Epithelial cell of esophagus (primary cell): ENCODE measurements around the gene KRTAP10-2.

Experiments
- DNase-seq: peaks from one replicate; pipeline ENCODE4 v3.0.0; 2010; ENCODE audit warnings: low read depth
- H3K4me3 ChIP-seq: 2 replicates; pipeline ENCODE4 v1.5.1; 2011; ENCODE audit warnings: mild to moderate bottlenecking, low read length, control low read depth
- TF ChIP-seq, protein P1 (sequence below): IDR thresholded peaks from 2 replicates; pipeline ENCODE4 v1.5.1; 2011; ENCODE audit warnings: low read depth, mild to moderate bottlenecking, low read length, control low read depth, inconsistent platforms; ENCODE audit not compliant: insufficient read depth; ENCODE audit errors: missing control alignments

KRTAP10-2 gene

DNA sequence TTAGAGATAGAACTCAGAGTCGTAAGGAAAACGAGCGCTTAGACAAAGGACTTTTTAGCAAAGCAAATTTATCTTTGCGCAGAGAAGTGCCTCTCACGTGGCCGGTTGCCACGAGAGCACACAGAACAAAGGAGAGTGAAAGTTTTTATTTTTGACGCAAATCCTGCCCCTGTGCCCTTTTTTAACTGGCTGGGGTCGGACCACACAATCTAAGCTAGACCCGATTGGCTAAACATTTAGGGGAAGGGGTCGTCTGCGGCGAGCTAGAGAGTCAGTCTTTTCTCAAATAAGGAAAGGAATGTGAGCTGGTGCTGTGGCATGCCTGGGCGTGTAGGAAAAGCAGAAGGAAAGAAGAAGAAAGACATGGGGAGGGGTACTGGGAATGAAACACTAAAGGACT is 2.4 kb downstream of the KRTAP10-2 start:
- H3K4me3 ChIP-seq: peak overlapping the region; percentile 18
- peak; percentile 5 for DNase-seq
- TF ChIP-seq, protein P1, sequence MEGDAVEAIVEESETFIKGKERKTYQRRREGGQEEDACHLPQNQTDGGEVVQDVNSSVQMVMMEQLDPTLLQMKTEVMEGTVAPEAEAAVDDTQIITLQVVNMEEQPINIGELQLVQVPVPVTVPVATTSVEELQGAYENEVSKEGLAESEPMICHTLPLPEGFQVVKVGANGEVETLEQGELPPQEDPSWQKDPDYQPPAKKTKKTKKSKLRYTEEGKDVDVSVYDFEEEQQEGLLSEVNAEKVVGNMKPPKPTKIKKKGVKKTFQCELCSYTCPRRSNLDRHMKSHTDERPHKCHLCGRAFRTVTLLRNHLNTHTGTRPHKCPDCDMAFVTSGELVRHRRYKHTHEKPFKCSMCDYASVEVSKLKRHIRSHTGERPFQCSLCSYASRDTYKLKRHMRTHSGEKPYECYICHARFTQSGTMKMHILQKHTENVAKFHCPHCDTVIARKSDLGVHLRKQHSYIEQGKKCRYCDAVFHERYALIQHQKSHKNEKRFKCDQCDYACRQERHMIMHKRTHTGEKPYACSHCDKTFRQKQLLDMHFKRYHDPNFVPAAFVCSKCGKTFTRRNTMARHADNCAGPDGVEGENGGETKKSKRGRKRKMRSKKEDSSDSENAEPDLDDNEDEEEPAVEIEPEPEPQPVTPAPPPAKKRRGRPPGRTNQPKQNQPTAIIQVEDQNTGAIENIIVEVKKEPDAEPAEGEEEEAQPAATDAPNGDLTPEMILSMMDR: no peak

DNA sequence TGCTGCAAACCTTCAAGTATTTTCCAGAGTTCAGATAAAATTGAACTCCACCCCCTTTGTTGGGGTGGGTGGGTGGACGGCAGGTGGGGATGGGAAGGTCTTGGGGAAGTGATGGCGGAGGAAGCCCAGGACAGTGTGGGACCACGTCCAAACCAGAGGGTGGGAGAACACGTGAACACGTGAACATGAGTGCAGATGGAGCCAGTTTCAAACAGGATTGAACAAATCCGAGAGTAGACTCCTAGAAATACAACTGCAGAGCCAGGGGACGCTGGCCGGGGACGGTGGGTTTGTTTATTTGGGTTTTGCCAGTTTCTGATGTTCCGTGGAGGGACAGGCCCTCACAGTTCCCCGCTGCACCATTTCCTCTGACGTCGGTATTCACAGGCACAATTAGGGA is 2.9 kb downstream of the KRTAP10-2 start:
- TF ChIP-seq, protein P1: no peak
- H3K4me3 ChIP-seq: no peak overlapping the region
- DNase-seq: no peak

DNA sequence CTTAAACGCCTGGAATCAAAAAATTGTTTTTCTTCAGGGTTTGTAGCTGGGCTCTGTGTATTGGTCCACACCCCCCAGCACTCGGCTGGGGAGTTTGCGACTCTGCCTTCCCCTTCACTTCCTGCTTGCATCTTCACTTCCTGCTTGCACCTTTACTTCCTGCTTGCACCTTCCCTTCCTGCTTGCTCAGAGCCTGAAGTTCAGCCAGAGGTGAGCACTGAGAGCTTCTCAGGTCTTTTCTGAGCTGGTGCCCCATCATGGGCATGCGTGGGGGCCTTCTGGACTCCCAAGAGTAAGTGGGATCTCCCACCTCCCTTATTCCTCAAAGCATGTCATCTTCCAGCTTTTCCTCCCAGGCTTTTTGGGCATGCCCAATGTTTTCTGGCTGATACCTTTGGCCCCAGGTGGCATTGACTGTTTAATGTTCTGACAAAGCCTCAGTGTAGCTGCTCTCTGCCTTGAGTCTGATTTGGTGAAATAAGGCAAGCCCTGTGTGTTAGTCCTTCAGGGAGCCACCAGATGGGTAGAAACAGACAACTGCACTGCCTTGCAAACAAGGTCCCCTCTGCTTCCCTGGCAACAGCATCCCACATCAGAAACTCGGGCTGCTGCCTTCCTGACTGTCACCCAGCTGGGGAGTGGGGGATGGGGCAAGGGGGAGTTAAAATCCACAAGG is 3.5 kb downstream of the KRTAP10-2 start:
- DNase-seq: no peak
- TF ChIP-seq, protein P1: no peak
- no peak overlapping the region for H3K4me3 ChIP-seq

DNA sequence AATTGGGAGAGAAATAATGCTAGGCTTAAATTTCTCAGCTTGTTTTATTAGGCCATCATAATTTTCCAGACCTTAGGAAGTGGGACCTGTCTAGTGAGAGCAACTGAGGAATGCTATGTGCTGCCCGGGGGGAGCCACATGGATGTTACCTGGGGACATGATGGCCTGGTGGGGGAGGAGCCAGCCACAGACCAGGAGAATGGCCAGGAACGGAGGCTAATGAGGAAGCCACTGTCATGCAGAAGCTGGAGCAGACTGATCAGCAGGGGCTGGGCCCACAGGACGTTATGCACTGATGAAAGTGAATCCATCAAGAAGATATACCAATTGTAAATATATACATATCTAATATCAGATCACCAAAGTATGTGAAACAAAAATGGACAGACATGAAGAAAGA is 6.7 kb downstream of the KRTAP10-2 start:
- no peak for DNase-seq
- H3K4me3 ChIP-seq: no peak overlapping the region
- TF ChIP-seq, protein P1: no peak

DNA sequence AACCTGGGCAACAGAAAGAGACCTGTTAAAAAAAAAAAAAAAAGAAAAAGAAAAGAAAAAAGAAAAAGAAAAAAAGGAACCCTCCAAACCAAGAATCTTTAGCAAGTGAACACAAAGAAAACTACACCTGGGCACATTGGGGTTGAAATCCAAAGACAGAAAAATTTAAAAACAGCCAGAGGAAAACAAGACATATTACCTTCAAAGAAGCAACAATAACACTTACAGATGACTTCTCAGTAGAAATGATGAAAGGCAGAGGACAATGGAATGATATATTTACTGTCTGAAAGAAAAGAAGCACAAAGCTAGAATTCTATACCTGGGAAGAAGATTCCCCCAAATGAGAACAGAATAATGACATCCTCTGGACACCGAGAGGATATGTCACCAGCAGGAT is 8.6 kb downstream of the KRTAP10-2 start:
- H3K4me3 ChIP-seq: no peak overlapping the region
- no peak for DNase-seq
- TF ChIP-seq, protein P1: no peak

DNA sequence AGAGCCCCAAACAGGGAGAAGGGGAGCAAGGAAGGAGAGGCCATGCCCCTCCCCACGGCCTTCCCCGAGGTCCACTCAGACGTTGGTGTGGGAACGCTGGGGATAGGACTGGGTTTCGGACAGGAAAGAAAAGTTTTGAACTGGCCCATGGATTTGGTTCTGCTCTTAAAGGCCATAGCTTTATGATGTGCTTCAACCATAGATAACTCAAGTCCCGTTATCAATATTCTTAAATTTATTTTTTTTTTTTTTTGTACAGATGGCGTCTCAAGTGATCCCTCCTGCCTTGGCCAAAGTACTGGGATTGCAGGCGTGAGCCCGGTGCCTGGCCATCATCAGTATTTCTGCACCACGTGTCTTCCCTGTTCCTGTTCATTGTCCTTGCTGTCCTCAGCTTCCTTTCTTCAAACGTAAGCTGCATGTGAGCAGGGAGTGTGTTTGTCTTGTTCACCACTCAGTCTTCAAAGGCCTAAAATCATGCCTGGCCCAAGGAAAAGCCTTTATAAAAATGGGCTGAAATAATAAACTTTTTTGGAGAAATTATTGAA is 10.5 kb downstream of the KRTAP10-2 start:
- TF ChIP-seq, protein P1: no peak
- no peak for DNase-seq
- no peak overlapping the region for H3K4me3 ChIP-seq
